PC-3 (cell line): ENCODE results near the gene GDF7. TPM values are rescaled to one million over a fixed set of nuclear protein-coding genes. Genes with fewer than 3 reads are reported as not detected.

Experiments
- ATAC-seq: fragments of 200-7000 bp; cut with Tn5 transposase; 2 replicates; pipeline ENCODE4 v1.9.1; 2020; ENCODE audit warnings: mild to moderate bottlenecking, moderate library complexity
- BruUV-seq: library from RNA; stranded (reverse); fragments of 400-500 nt; replicated peaks from 2 replicates; lab custom pipeline; 2021; lab: Mats Ljungman, UMichigan
- CTCF ChIA-PET: fragments of 300-600 bp; sonication (Branson Sonifier 250); formaldehyde crosslinking; loops from one replicate; lab custom pipeline; 2022; ENCODE audit warnings: antibody characterized with exemption; lab: Charles Lee
- POLR2A ChIA-PET: fragments of 300-600 bp; sonication (Branson Sonifier 250); formaldehyde crosslinking; loops from one replicate; lab custom pipeline; 2022; ENCODE audit warnings: antibody characterized with exemption; ENCODE audit not compliant: unreplicated experiment; lab: Charles Lee
- DNase-seq: peaks from one replicate; pipeline ENCODE4 v3.0.0-alpha.2; 2015
- H2AFZ ChIP-seq: fragments of 300-600 bp; sonication (generic); 2 replicates; pipeline ENCODE4 v1.6.0; 2016; ENCODE audit warnings: antibody characterized with exemption, low read length
- H3F3A ChIP-seq: fragments of 300-600 bp; sonication (generic); one replicate; pipeline ENCODE4 v1.6.0; 2017; ENCODE audit warnings: antibody characterized with exemption, low read length, control low read depth, mild to moderate bottlenecking; ENCODE audit not compliant: unreplicated experiment
- H3K27ac ChIP-seq: fragments of 300-600 bp; sonication (generic); 2 replicates; pipeline ENCODE4 v1.5.1; 2016; ENCODE audit warnings: mild to moderate bottlenecking, low read length
- H3K27me3 ChIP-seq: fragments of 300-600 bp; sonication (generic); 2 replicates; pipeline ENCODE4 v1.6.1; 2016; ENCODE audit warnings: low read length, mixed read lengths
- H3K36me3 ChIP-seq: fragments of 300-600 bp; sonication (generic); 2 replicates; pipeline ENCODE4 v1.6.1; 2016; ENCODE audit warnings: low read depth, mixed run types, low read length, mixed read lengths
- H3K4me1 ChIP-seq: fragments of 300-600 bp; sonication (generic); 2 replicates; pipeline ENCODE4 v1.5.1; 2016; ENCODE audit warnings: low read length; ENCODE audit not compliant: insufficient read depth
- H3K4me2 ChIP-seq: fragments of 300-600 bp; sonication (generic); 2 replicates; pipeline ENCODE4 v1.6.0; 2016; ENCODE audit warnings: low read length
- H3K4me3 ChIP-seq: fragments of 300-600 bp; sonication (generic); 2 replicates; pipeline ENCODE4 v1.5.1; 2016; ENCODE audit warnings: mild to moderate bottlenecking, low read length, mixed read lengths
- H3K79me2 ChIP-seq: fragments of 300-600 bp; sonication (generic); 2 replicates; pipeline ENCODE4 v1.6.1; 2017; ENCODE audit warnings: low read length, mixed read lengths
- H3K9ac ChIP-seq: fragments of 300-600 bp; sonication (generic); 2 replicates; pipeline ENCODE4 v1.6.0; 2016; ENCODE audit warnings: mild to moderate bottlenecking, low read length
- H3K9me2 ChIP-seq: fragments of 300-600 bp; sonication (generic); replicated peaks from 2 replicates; pipeline ENCODE4 v1.6.1; 2016; ENCODE audit warnings: mixed run types, low read length, mixed read lengths
- H3K9me3 ChIP-seq: fragments of 300-600 bp; sonication (generic); 2 replicates; pipeline ENCODE4 v1.6.1; 2016; ENCODE audit warnings: low read length, mixed read lengths
- H4K20me1 ChIP-seq: fragments of 300-600 bp; sonication (generic); 2 replicates; pipeline ENCODE4 v1.6.1; 2016; ENCODE audit warnings: low read length, mixed read lengths
- EZH2 ChIP-seq: fragments of 300-600 bp; sonication (generic); IDR thresholded peaks from one replicate; pipeline ENCODE4 v1.6.1; 2017; ENCODE audit warnings: antibody characterized with exemption, mild to moderate bottlenecking, low read length; ENCODE audit not compliant: unreplicated experiment
- EZH2phosphoT487 ChIP-seq: fragments of 300-600 bp; sonication (generic); IDR thresholded peaks from 2 replicates; pipeline ENCODE4 v1.6.1; 2018; ENCODE audit warnings: mild to moderate bottlenecking, antibody characterized with exemption, low read length, borderline replicate concordance
- intact Hi-C: fragments of 100-400 bp; cut with micrococcal nuclease; formaldehyde crosslinking; loops from 2 replicates; pipeline ENCODE4 v1.9.0; 2023
- total RNA-seq: library from RNA; depleted of rRNA; stranded (reverse); fragments of >200 nt; gene quantifications from 2 replicates; pipeline ENCODE4 v1.2.3, GENCODE V29; 2014
- TF ChIP-seq, protein P1 (sequence below): fragments of 300-600 bp; sonication (generic); conservative IDR thresholded peaks from 2 replicates; pipeline ENCODE4 v1.5.1; 2017; ENCODE audit warnings: antibody characterized with exemption, low read depth, mild to moderate bottlenecking, low read length

The GDF7 gene
- total RNA-seq, 1 experiment from 2014 or later: 0.04 TPM

DNA sequence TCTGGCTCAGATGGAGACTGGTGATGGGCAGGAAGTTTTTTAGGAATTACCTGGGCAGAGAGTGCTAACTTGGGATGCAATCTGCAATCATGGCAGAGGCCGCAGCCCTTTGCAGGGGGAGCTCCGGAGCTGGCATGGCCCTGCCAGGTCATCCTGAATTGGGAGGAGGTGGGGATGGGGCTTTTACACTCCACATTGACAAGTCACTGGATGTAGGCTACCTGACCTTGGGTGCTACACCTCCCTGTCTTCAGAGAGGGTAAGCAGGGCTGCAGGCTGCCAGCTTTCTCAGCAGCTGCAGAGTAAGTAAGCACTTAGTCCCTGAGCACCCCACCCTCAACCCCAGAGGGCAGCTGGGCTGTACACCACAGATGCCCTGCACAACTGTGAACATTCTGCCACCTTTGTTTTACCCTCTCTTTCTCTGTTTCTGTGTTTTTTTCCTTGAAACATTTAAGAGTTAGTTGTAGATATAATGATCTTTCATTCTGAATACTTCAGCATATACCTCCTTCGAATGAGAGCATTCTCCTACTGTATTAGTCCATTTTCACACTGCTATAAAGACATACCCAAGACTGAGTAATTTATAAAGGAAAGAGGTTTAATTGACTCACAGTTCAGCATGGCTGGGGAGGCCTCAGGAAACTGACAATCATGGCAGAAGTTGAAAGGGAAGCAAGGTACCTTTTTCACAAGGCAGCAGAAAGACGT is 9.3 kb upstream of the GDF7 start:
- ChIA-PET POLR2A (no interaction called here), CTCF (no interaction called here)
- peaks cover 12% of the 10 kb centered on the region; the same call in 1 of the 2 replicates for H3K27me3 ChIP-seq
- H3K9me2 ChIP-seq: no peaks in the 10 kb centered on the region
- BruUV-seq: no TSS peak
- no peaks in the 10 kb centered on the region for H3K79me2 ChIP-seq
- H3K9ac ChIP-seq: no peak overlapping the region
- ATAC-seq (no peak), DNase-seq (no peak)
- no peak overlapping the region for H3K4me3 ChIP-seq
- H3K9me3 ChIP-seq: no peaks in the 10 kb centered on the region
- TF ChIP-seq EZH2 (no peak), EZH2phosphoT487 (no peak)
- TF ChIP-seq, protein P1, sequence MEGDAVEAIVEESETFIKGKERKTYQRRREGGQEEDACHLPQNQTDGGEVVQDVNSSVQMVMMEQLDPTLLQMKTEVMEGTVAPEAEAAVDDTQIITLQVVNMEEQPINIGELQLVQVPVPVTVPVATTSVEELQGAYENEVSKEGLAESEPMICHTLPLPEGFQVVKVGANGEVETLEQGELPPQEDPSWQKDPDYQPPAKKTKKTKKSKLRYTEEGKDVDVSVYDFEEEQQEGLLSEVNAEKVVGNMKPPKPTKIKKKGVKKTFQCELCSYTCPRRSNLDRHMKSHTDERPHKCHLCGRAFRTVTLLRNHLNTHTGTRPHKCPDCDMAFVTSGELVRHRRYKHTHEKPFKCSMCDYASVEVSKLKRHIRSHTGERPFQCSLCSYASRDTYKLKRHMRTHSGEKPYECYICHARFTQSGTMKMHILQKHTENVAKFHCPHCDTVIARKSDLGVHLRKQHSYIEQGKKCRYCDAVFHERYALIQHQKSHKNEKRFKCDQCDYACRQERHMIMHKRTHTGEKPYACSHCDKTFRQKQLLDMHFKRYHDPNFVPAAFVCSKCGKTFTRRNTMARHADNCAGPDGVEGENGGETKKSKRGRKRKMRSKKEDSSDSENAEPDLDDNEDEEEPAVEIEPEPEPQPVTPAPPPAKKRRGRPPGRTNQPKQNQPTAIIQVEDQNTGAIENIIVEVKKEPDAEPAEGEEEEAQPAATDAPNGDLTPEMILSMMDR: no peak
- H3K4me2 ChIP-seq: no peak overlapping the region
- no peak overlapping the region for H2AFZ ChIP-seq
- H3K4me1 ChIP-seq: peaks cover 10% of the 10 kb centered on the region
- no peaks in the 10 kb centered on the region for H4K20me1 ChIP-seq
- no peaks in the 10 kb centered on the region for H3F3A ChIP-seq
- H3K36me3 ChIP-seq: no peaks in the 10 kb centered on the region
- intact Hi-C loops: no loop called here
- no peak overlapping the region for H3K27ac ChIP-seq

DNA sequence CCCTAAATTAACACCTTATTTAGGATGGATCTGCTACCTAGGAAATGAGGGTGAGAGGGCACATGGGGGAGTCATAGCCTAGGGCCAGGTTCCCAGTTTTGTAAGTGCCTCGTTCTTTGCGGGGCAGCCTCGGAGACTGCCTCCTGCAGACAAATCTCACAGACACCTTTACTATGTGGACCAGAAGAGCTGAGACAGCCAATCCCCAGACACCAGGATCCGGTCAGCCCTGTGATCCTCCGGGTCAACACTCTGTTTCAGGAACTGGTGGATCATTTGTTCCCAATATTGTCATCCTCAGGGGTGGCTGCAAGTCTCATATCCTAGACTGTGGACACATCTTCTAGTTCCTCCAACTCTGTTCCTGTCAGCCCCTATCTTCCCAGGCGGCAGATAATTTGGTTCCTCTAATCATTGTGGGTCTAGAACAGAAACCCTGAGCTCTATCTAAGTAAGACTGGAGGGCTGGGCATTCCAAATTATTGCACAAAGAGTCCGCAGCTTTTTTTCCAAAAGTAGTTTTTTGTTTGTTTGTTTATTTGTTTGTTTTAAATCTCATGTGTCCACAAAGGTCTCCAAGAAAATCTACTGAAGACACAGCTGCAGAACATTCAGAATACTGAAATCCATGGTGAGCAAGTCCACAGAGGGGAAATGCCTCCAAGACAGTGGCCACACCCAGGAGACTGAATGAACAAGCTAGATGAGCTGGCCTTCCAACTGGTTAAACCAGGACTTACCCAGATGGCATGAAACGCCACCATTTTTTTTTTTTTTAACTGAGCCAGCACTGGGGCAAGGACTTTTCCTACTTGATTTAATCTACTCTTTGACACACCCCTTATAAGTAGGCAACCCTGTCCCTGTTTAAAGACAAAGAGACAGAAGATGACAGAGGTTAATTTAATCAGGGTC is 6.2 kb upstream of the GDF7 start:
- Histone ChIP-seq H3K27me3 (peaks cover 25% of the 10 kb centered on the region), H3K9ac (no peak overlapping the region), H3K79me2 (no peaks in the 10 kb centered on the region), H2AFZ (peak overlapping the region; percentile 63), H3K36me3 (no peaks in the 10 kb centered on the region), H3K4me3 (no peak overlapping the region), H4K20me1 (no peaks in the 10 kb centered on the region), H3K4me1 (peaks cover 10% of the 10 kb centered on the region), H3K9me2 (no peaks in the 10 kb centered on the region), H3K4me2 (peak overlapping the region; percentile 48), H3K9me3 (no peaks in the 10 kb centered on the region), H3F3A (no peaks in the 10 kb centered on the region), H3K27ac (no peak overlapping the region)
- ChIA-PET CTCF (interaction anchor here (1.2 to 2.0 kb wide), 5 partner anchors 10 to 302 kb away, joined by 4 to 28 read pairs (median 10); partner anchors contain the start of gene HS1BP3), POLR2A (interaction anchor here (0.6 kb wide), 1 partner anchor 292 kb away, joined by 5 read pairs; no protein-coding TSS in a partner anchor)
- no TSS peak for BruUV-seq
- ATAC-seq: peak; percentile 59
- TF ChIP-seq EZH2phosphoT487 (no peak), EZH2 (no peak)
- intact Hi-C loops: loop anchor here (2.0 kb wide), 2 partner anchors 96 to 458 kb away; no protein-coding TSS in a partner anchor
- DNase-seq: peak; percentile 65
